Chondrocyte (in vitro differentiated cells): ENCODE data around the gene UNC45B. TPM values are rescaled to one million over a fixed set of nuclear protein-coding genes. Genes with fewer than 3 reads are reported as not detected.
"Not testable (repeated sequence)": the region's sequence is repeated elsewhere in the genome, so short reads cannot be mapped to it uniquely, and the experiment has no call there.

Experiments
- DNase-seq: peaks from one replicate; pipeline ENCODE4 v3.0.0; 2021; ENCODE audit warnings: mixed read lengths, low spot score
- H3K27ac Mint-ChIP-seq: one replicate; pipeline ENCODE4 v1.8.0; 2021; ENCODE audit warnings: mild to moderate bottlenecking, moderate library complexity, mixed read lengths; ENCODE audit not compliant: unreplicated experiment
- H3K27me3 Mint-ChIP-seq: 2 replicates; pipeline ENCODE4 v1.8.0; 2021; ENCODE audit warnings: low read depth, mixed read lengths
- H3K36me3 Mint-ChIP-seq: 2 replicates; pipeline ENCODE4 v1.8.0; 2021; ENCODE audit warnings: low read depth, mixed read lengths
- H3K4me1 Mint-ChIP-seq: 2 replicates; pipeline ENCODE4 v1.8.0; 2021; ENCODE audit warnings: low read depth, mild to moderate bottlenecking, mixed read lengths
- H3K4me3 Mint-ChIP-seq: one replicate; pipeline ENCODE4 v1.8.0; 2021; ENCODE audit warnings: mild to moderate bottlenecking, moderate library complexity, mixed read lengths; ENCODE audit not compliant: unreplicated experiment
- H3K9me3 Mint-ChIP-seq: 2 replicates; pipeline ENCODE4 v1.8.0; 2021; ENCODE audit warnings: low read depth, mixed read lengths
- total RNA-seq: library from RNA; stranded (reverse); gene quantifications from 3 replicates; pipeline ENCODE4 v1.2.1, GENCODE V29; 2021
- TF ChIP-seq, protein P1 (sequence below): fragments of 200-600 bp; sonication (generic); IDR thresholded peaks from 2 replicates; pipeline ENCODE4 v1.5.0; 2021; ENCODE audit warnings: antibody characterized with exemption, mild to moderate bottlenecking, moderate library complexity

Gene UNC45B
- total RNA-seq, 1 donor from 2014 or later, result not detected

DNA sequence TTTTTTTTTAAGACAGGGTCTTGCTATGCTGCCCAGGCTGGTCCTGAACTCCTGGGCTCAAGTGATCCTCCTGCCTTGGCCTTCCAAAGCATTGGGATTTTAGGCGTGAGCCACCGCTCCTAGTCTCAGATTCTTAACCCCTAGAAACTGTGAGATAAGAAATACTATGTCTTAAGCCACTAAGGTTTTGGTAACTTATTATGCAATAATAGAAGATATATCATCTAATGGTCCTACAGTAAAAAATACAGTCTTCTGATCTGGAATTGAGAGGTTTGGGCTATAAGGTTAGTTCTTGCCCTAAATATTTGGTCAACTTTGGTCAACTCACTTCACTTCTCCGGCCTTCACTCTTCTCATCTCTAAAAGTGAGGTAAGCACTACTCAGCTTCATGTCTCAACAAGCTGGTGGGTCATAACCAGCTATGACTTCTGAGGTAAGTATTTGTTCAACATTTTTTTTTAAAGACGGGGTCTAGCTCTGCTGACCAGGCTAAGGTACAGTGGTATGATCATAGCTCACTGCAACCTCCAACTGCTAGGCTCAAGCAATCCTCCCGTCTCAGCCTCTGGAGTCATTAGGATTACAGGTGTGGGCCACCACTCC lies 42.7 kb upstream of the UNC45B start:
- Mint-ChIP-seq H3K36me3 (peaks cover 22% of the 10 kb centered on the region), H3K9me3 (no peaks in the 10 kb centered on the region), H3K4me3 (no peak overlapping the region), H3K27ac (no peak overlapping the region), H3K27me3 (no peaks in the 10 kb centered on the region), H3K4me1 (no peaks in the 10 kb centered on the region)
- DNase-seq, result no peak
- TF ChIP-seq, protein P1, sequence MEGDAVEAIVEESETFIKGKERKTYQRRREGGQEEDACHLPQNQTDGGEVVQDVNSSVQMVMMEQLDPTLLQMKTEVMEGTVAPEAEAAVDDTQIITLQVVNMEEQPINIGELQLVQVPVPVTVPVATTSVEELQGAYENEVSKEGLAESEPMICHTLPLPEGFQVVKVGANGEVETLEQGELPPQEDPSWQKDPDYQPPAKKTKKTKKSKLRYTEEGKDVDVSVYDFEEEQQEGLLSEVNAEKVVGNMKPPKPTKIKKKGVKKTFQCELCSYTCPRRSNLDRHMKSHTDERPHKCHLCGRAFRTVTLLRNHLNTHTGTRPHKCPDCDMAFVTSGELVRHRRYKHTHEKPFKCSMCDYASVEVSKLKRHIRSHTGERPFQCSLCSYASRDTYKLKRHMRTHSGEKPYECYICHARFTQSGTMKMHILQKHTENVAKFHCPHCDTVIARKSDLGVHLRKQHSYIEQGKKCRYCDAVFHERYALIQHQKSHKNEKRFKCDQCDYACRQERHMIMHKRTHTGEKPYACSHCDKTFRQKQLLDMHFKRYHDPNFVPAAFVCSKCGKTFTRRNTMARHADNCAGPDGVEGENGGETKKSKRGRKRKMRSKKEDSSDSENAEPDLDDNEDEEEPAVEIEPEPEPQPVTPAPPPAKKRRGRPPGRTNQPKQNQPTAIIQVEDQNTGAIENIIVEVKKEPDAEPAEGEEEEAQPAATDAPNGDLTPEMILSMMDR, result no peak

DNA sequence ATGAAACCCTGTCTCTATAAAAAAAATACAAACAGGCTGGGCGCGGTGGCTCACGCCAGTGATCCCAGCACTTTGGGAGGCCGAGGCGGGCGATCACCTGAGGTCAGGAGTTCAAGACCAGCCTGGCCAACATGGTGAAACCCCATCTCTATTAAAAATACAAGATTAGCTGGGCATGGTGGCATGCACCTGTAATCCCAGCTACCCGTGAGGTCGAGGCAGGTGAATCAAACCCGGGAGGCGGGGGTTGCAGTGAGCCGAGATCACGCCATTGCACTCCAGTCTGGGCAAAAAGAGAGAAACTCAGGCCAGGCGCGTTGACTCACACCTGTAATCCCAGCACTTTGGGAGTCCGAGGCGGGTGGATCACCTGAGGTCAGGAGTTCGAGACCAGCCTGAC lies 36.8 kb upstream of the UNC45B start:
- DNase-seq, result peak; percentile 39
- not testable (repeated sequence) for H3K27me3 Mint-ChIP-seq, H3K4me3 Mint-ChIP-seq, H3K9me3 Mint-ChIP-seq, H3K36me3 Mint-ChIP-seq, H3K27ac Mint-ChIP-seq, H3K4me1 Mint-ChIP-seq

DNA sequence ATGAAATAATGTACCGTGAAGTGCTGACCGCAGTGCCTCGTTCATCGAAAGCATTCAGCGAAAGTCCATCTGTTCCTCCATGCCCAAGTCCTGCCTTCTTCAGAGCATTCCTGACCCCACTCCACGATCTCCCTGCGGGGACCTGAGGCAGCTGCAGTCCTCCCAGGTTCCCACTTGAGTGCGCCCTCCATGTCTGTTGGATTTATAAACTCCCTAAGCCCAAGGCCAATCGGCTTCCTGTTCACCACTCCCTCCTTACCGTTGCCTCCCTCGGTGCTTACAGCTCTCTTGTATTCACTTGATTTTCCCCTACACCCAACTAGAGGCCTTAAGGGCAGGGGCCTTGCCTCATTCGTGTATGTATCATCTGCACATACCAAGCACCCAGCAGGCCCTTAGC lies 30.8 kb upstream of the UNC45B start:
- Mint-ChIP-seq H3K4me3 (no peak overlapping the region), H3K27ac (peak overlapping the region; percentile 33), H3K27me3 (no peaks in the 10 kb centered on the region), H3K9me3 (no peaks in the 10 kb centered on the region), H3K4me1 (peaks cover 32% of the 10 kb centered on the region), H3K36me3 (peaks cover 2% of the 10 kb centered on the region)
- TF ChIP-seq, protein P1, result no peak
- DNase-seq, result no peak

DNA sequence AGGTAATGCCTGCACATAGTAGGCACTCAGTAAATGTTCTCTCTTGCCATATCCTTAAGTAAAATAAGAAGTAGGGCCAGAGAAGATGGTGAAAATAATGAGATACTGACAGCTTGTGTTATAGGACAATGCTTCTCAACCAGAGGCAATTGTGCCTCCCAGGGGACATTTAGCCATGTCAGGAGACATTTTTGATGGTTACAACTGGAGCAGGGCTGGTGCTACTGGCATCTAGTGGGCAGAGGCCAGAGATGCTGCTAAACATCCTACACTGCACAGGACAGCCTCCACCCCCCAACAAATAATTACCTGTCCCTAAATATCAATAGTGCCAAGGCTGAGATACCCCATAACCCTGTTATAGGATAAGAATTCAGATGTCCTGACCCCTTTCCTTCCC lies 29.6 kb upstream of the UNC45B start:
- DNase-seq, result no peak
- Mint-ChIP-seq H3K27ac (no peak overlapping the region), H3K27me3 (no peaks in the 10 kb centered on the region), H3K36me3 (peaks cover 2% of the 10 kb centered on the region), H3K4me3 (peak overlapping the region; percentile 22), H3K4me1 (peaks cover 32% of the 10 kb centered on the region), H3K9me3 (no peaks in the 10 kb centered on the region)
- TF ChIP-seq, protein P1, result peak; percentile 61

DNA sequence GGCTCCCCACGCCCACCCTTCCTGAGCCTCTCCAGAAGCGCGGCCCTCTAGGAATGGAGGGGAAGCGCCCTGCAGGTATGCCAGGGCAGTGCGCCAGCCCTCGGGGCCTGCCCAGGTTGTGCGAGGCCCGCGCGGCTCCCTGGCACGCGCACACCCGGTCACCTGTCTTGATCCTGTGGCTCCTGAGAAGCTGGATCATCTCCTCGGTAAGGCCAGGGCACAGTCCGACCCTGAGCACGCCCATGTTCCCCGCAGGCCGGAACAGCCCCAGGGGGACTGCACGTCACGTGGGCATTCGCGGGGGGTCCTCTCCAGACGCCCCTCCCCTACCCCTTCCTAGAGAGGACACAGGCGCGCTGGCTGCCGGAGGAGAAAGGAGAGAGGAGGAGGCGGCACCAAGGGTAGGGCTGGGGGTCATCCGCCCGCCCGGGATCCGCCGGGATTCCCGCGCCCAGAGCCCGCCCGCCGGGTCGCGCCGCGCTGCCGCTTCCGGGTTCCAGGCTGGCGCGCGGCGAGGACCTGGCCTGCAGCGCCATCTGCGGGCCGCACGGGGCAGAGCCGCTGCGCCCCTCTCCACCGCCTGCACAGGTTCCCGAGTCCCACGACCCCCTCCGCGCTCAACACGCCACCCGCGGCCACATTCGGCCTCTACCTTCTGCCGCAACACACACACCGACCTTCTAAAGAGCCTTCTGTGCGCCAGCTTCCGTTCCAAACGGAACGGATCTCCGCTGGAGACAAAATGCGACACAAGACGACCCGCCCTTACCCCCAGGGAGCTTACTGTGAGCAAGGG lies 28.0 kb upstream of the UNC45B start, which contains the start of gene RAD51D:
RAD51D (minus strand) TSS at position 491 of the 796 bp plus-strand sequence; CDS start at position 244, 247 bp downstream.
- Mint-ChIP-seq H3K36me3 (peaks cover 2% of the 10 kb centered on the region), H3K9me3 (no peaks in the 10 kb centered on the region), H3K4me1 (peaks cover 32% of the 10 kb centered on the region), H3K27me3 (no peaks in the 10 kb centered on the region), H3K4me3 (peak within 1 kb of the TSS; percentile 81), H3K27ac (peak within 1 kb of the TSS; percentile 84)
- TF ChIP-seq, protein P1, result peak; percentile 98
- no peak for DNase-seq
